Cortex of kidney (tissue), 1 donor: ENCODE measurements around the gene SNX30.

Experiments
- DNase-seq: peaks from one replicate; lab custom pipeline; 2025; lab: John Stamatoyannopoulos, UW

Gene SNX30

DNA sequence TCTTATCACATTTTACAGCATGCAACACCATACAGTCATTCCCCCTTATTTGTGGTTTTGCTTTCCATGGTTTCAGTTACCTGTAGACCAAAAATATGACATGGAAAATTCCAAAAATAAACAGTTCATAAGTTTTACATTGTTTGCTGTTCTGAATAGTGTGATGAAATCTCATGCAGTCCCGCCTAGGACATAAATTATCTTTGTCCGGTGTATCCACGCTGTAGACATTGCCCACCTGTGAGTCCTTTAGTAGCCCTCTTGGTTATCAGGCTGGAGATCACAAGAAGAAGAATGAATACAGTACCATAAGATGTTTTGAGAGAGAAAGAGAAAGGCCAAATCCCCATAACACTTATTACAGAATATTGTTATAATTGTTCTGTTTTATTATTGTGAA, 72.1 kb downstream of the SNX30 start:
- DNase-seq, result no peak

DNA sequence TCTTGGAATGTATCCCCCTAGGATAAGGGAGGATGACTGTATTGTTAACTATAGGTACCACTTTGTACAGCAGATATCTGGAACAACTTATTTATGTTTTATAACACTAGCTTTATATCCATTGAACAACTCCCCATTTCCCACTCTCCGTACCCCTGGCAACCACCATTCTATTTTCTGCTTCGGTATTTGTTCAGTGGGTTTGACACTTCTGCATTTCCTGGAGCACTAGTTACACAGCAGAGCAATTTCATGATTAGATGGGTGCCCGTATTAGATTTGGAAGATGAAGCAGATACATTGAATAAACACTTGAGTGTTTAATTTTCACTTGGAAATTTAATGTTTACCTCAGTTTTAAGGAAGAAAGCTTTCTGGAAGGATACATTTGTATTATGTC, 72.7 kb downstream of the SNX30 start:
- DNase-seq, result no peak

DNA sequence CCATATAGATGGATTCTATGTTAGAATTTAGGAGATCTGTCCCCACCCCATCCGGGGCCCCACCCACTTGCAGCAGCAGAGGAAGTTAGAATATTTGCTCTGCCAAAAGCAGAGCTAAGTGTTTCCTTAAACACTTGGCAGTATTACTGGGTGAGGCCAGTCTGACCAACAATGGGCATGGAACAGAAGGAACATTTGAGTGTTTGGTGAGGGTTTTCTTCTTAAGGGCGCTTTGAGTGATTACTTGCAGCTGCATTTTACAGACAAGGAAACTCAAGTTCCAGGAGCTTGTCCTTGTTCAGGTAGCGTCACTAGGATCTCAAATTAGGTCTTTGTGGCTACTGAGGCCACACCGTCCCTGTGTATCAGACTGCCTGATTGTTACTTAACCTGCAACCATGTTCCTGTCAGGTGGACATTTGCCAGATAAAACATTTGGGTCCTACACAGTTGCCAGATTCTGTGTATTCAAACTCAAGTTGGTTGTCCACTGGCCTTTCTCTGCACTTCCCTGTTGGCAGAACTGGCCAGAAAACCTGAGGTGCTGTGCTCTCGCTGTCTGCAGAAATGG, 80.8 kb downstream of the SNX30 start:
- DNase-seq, result no peak

DNA sequence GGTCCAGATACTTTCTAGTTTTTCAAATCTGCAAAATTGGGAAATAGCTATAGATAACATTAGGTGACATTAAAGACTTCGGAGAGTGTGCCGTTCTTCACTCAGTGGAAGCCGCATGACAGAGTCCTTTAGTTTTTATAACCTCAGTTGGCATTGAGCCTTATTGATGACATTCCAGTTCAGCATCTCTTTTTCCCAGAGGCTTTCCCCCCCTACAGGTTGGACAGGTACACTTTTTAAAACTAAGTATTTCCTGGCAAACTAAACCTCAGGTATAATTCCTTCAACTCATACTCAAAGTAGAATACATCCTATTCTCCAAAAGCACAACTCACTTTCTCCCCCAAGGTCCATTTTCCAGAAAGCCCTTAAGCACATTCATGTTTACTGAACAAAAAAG, 81.4 kb downstream of the SNX30 start:
- no peak for DNase-seq

DNA sequence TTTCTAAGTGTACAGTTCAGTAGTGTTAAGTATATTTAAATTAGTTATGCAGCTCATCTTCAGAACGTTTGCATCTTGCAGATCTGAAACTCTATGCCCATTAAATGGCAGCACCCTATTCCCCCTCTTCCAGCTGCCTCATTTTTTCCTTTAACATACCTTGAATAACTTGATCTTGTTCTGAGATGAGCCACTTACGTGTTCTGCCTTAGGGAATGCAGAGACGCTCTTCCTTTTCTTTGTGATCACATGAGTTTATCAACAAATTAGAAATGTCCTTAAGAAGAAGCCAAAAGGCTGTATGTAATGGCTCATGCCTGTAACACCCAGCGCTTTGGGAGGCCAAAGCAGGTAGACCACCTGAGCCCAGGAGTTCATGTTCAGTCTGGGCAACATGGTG, 82.5 kb downstream of the SNX30 start:
- no peak for DNase-seq

DNA sequence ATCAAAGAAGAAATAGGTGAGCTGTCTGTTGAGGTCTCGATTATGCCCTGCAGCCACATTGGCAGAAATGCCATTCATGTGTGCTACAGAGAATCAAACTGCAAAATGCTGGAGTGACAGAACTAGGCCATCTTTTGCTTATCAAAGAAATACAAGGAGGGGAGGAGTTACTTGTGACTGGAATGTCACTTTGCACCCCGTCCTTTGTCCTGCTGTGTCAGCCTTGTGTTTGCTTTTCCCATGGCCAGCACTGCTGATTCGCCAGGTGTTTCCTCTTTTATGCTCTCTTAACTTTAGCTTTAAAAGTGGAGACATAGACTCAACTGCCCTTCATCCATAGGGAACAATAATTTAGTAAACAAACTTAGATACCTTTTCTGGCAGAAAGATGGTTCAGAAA, 85.8 kb downstream of the SNX30 start:
- DNase-seq, result no peak

DNA sequence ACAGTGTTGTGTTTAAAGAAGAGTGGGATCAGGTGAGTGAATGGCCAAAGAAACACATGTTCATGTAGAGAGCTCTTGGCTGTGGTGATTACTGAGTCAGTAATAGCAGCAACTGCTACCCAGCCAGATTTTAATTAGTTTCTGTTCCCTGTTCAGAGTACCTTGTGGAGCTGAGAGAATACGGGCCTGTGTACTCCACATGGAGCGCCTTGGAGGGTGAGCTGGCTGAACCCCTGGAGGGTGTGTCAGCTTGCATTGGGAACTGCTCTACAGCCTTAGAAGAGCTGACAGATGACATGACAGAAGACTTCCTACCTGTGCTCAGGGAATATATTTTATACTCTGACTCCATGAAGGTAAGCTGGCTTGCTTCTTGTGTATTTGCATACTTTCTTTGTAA, 87.8 kb downstream of the SNX30 start:
- DNase-seq, result no peak

DNA sequence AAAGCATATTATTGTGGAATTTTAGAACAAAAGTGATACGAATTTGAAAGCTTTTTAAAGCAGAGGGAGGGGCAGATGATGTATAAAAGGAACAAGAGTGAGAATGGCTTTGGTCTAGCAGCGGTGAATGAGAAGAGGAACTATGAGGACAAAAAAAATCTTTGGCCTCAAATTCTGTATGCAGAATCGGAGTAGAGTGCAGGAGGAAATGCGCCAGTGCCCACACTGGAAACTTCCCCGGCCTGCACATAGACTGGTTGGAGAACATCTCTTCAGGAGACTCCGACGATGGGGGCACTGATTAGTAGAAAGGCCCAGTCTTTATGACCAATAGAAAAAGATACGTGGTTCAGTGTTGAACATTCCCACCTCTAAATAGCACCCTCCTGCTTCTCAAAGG, 88.8 kb downstream of the SNX30 start:
- no peak for DNase-seq

DNA sequence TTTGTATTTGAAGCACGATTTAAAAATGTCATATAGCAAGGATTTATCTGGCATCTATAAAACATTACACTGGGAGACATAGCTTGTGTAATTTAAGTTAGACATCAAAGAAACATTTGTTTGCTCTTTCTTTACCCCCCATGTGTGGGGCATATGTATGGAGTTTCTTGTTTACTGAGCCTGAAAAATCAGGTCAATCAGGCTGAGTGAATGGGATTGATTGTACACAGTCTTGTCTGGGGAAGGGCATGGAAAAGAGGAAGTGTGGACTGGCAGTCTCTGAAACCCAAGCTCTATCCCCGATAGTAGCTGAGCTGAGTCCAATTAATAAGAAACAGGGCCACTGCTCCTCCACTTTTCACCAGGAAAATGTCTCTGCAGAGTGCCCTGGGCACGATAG, 90.7 kb downstream of the SNX30 start:
- DNase-seq, result no peak

DNA sequence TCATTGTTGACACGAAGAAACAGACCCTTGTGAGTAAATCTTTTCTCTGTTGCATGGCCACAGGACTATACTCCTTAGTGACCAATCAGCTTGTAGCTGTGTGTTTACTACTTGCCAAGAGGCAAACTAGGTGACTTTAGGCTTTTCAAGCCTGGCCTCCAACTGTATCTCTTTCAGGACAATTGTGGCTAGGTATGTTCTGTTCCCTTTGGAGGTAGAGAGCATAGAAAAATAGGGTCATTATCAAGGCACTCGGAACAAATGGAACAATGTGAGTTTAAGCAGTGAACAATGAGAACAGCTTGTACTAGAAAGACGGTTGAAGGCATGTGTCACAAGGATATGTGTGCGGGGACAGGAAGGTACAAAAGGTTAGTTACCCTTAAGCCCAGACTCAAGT, 92.0 kb downstream of the SNX30 start:
- DNase-seq, result no peak

DNA sequence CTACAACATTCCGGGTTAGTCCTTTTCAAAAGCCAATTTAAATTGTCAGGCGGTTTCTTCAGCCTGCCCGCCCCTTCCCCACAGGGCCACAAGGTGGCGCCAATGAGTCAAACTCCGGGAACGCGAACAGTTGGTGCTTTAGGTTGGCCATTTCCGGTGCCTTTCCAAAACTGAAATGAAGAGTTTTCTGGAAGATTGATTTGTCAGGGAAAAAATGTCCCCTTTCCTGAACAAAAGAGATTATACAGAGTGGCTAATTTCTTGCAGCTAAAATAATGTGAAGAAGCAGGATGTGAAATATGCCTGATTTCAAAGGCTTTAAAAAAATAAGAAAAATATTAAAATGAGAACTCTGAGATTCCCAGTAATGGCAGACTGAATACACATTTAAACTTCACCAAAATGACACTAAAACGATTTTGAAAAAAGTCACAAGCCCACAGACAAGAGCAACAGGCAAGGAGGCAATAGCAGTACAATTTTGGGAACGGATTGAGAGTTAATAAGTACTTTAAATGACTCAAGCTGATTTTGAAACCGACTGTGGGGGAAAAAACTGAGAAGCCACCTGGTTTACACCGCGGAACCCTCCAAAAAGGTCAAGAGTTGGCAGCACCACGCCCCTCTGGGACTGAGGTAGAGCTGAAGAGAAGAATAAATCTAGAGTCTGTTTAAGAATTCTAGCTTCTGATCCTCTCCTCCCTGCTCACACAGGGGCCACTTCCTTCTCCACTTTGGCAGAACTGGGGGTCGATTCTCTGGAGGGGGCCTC, 94.4 kb downstream of the SNX30 start:
- DNase-seq, result no peak

DNA sequence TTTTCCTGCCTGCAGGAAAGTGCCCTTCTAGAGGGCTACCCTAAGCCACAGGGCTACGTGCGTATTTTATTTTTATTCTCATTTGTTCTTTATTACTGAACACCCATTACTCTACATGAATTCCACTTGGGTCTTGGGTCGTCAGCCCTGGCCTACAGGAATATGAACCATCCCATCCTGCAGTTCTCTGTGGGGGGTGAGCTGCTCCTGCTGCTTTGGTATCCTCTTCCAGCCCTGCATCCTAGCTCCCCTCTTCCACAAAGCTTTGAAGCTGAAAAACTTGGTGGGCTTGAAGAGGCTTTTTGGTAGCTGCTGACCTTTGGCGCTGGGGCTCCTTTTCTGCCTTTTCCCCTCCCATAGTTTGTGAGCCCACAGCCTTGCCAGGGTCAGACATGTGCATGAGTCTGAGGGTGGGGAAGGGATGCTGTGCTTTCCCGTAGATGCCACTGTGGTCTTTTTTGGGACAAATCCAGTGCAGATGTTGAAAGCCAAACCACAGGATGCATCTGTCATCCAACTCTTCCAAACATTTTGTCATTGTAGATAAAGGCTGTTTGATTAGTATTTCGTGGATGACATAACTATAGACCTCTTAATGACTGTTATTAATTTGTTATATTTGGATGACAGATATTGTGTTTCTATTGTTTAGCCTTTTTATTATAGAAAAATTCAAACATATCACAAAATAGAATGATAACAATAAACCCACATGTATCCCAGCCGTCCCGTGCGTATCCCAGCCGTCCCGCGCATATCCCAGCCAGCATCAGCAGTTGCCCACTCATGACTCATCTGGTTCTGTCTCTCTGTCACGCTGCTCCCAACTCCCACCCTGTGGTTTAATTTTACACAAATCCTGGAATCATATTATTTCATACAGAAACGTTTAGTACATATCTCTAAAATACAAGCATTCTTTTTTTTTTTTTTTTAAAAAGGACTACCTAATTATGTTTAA, 96.2 kb downstream of the SNX30 start:
- DNase-seq, result no peak

DNA sequence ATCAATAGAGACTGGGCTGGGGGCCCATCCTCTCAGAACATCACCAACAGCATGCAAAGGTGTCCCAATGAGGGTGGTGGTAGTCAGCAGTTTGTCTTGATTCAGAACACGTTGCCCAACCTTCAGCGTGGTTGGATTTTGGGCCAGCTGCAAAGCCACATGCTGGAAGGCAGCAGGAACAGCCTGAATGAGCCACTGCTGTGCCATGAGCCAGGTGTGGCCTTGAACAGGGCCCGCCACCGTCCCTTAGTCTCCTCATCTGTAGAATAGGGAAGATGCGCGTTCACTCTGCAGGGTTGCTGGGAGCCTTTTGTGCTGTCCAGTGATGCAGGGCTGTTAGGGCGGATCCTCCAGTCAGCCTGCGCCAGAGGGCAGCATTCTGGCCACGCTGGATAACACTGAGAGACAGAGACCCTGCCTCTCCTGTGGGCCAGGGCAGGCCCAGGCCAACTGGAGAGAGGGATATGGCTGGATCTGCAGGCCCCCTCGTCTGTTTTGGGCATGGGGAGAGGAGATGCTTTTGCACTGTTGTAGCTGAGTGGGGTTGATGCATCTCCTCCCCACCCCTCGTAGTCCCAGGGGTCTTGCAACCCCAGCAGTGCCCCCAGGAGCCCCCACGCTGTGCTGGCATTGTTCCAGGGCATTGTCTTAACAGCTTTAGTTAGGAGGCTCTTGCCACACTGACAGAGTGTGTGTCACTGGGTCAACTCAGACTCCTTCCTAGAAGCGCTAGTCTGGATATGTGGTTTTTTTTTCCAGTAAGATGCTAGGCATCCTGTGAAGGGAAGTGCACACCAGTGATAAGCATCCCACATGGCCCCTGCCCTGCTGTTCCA, 98.0 kb downstream of the SNX30 start:
- no peak for DNase-seq

DNA sequence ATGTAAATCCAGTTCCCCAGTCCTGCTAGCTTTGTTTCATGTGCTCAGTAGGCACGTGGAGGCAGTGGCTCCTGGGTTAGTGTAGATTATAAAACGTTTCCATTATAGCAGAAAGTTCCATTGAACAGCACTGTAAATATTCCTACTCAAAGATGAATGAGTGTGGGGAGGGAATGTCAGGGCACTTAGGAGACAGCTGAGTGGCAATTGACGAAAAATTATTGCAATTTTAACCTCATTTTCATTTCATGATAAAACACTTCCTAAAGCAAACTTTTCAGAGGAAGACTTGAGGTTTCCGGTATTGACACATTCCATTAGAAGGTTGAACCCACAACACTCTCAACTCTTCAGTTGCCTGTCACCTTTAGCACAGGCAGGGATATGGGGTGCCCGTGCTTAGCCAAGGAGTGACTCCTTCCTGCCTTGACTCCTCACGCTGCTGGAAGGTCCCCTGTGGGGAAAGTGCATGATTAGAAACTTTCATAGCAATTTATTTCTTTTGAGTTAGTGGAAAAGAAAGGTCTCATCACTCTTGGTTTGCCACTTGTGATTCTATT, 98.9 kb downstream of the SNX30 start:
- DNase-seq, result no peak

DNA sequence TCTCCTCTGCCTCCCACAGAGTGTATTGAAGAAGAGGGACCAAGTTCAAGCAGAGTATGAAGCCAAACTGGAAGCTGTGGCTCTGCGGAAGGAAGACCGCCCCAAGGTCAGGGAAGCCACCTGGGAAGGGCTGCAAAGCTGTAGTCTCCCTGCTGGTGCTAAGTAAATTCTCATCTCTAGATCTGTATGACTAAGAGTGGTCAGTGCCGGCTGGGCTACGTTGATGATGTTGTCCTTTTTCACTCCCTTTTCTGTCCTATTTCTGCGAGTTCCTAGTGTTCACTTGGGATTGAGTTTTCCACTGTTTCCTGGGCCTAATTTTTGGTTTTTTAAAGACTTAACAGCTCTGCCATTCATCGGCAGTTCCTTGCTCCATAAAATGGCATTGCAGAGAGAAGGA, 100.3 kb downstream of the SNX30 start:
- no peak for DNase-seq

DNA sequence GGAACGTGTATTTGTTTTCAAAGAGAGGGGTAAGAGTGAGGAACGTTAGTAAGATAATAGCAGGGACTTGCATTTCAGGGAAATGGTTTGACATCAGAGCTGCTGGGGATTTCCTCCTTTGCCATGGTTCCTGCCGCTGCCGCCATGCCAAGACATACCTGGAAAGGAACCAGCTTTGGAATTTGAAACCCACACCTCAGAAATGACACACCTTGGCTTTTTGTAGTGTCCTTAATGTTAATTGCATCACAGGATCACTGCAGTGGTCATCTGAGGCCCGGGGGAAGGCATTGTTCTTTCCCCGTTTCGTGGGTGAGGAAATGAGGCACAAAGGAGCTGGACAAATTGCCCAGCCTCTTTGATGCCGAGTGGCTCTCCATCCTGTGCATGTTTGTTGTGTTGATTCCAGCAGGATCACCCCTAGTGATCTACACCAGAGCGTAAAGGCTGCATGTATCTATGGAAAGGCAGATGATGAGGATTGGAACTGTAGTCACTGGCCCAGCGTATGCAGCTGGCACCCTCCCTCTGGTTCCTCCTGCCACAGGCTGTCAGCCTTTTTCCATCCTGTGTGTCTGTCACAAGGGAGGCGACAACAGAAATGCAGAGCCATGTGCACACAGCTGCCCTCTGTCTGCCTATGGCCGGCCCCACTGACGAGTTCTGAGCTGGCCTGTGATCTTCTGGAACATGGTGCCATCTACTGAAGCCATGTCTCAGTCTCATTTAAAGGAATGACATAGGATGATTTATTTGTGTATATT, 102.4 kb downstream of the SNX30 start:
- DNase-seq, result no peak

DNA sequence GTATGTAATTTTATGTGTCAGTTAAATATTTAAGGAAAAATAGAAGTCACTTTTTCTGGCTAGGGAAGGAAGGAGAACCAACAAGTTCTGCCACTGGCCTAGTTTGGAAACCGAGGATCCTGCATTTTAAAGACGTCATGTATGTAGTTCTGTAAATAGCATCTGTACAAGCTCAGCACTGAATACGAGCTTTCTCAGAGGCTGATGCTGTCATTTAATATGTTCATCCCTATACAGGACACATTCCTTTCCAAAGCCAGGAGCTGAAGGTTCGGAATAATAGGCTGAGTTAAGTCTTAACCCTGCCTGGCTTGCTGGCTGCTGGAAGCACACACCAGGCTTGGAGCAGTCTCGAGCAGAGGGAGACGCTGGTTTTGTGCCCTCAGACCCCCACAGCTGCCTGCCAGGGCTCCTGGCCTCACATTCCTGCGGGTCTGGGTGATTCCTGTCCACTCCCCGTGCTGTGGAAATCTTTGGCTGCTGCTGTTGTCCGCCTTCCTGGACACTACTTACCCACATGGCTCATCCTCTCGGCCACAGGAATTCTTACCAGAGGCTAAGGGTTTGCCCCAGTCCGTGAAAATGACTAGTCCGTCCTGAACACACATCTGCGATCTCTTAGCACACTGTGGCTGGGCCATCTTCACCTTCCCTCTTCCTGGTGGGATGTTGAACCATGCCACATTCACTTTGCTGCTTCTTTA, 103.5 kb downstream of the SNX30 start:
- DNase-seq, result no peak

DNA sequence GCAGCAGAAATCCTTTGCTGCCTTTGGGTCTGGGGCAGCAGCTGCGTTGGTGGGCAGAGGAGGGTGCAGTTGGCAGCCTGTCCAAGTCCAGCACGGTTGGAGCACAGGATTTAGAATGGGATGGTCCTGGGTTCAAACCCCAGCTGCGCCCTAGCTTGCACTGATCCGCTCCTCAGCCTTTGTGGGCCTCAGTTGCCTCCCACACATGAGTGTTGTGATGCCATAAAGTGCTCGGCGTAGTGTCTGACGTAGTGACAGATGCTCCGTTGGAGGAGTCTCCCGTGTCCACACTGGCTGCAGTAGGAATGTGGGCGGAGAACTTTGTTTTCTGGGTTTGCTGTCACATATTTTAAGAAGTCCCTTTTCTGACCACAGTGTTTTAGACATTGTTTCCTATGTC, 104.1 kb downstream of the SNX30 start:
- DNase-seq, result no peak

DNA sequence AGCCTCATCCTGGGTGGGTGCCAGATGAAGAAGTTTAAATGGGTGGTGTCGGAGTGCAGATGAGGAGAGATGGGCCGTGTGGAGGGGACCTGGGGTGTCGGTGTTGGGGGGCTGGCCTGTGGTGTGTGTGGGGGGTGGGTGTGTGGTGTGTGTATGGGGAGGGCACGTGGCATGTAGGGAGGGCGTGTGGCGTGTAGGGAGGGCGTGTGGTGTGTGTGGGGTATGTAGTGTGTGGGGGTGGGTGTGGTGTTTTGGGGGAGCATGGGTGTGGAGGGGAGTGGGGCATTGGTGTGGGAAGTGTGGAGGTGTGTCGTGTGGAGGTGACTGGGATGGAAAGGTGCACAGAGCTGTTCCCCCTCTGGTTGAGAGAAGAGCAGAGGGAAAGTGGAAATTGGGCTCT, 105.6 kb downstream of the SNX30 start:
- DNase-seq, result no peak

DNA sequence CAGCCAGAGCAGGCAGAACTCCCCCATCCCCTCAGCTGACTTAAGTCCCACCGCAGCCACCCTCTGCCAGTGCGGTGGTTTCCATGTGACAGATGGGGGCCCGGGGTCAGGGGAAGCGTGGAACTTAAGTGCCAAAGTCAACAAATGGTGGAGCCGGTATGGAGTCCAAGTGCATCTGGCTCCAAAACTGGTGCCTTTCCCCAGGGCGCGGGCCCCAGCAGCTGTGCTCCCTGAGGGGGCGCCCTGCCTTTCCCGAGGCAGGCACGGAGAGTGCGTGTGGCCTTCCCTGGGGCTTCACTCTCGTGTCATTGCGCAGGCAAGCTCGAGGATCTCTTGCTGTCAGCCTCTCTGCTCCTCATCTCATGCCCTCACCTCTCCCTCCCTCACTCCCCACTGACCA, 106.3 kb downstream of the SNX30 start:
- DNase-seq, result no peak
